OCI-LY1 (cell line): Measurements from ENCODE around the gene RPSA.

Source experiments
- EZH2 ChIP-seq: fragments of 200-600 bp; sonication (generic), shearing (Covaris generic); IDR thresholded peaks from 2 replicates; pipeline ENCODE4 v1.8.0; 2017; ENCODE audit warnings: borderline replicate concordance, mixed run types, mild to moderate bottlenecking, antibody characterized with exemption, low read length, moderate library complexity, mixed read lengths
- TF ChIP-seq, protein P1 (sequence below): fragments of 200-600 bp; sonication (generic), shearing (Covaris generic); IDR thresholded peaks from 2 replicates; pipeline ENCODE4 v1.5.1; 2017; ENCODE audit warnings: mild to moderate bottlenecking, antibody characterized with exemption, low read length, moderate library complexity, mixed read lengths

DNA sequence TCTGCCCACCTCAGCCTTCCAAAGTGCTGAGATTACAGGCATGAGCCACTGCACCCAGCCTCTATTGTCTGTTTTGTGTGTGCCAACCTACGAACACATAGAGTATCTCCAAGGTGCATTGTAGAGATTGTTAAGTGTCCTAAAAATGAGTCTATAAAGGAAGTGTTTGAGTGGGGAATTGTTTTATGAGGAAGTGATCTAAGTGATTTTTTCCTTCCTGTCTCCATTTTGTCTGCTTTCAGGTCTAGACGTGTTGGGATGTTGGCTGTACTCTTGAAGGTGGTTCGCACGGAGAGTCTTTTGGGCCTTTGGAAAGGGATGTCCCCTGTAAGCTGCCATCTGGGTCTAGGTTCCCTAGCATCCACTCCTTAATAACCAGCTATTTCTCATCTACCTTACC is 16.3 kb upstream of the RPSA start:
- TF ChIP-seq, protein P1, sequence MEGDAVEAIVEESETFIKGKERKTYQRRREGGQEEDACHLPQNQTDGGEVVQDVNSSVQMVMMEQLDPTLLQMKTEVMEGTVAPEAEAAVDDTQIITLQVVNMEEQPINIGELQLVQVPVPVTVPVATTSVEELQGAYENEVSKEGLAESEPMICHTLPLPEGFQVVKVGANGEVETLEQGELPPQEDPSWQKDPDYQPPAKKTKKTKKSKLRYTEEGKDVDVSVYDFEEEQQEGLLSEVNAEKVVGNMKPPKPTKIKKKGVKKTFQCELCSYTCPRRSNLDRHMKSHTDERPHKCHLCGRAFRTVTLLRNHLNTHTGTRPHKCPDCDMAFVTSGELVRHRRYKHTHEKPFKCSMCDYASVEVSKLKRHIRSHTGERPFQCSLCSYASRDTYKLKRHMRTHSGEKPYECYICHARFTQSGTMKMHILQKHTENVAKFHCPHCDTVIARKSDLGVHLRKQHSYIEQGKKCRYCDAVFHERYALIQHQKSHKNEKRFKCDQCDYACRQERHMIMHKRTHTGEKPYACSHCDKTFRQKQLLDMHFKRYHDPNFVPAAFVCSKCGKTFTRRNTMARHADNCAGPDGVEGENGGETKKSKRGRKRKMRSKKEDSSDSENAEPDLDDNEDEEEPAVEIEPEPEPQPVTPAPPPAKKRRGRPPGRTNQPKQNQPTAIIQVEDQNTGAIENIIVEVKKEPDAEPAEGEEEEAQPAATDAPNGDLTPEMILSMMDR, result no peak
- TF ChIP-seq EZH2, result no peak
